Heart left ventricle (tissue), 16 donors: ENCODE measurements around the gene MEAK7. TPM values are rescaled to one million over a fixed set of nuclear protein-coding genes. Genes with fewer than 3 reads are reported as not detected.
"Not testable (repeated sequence)": the region's sequence is repeated elsewhere in the genome, so short reads cannot be mapped to it uniquely, and the experiment has no call there.

Experiments used
- ATAC-seq, 4 donors: fragments of 200-7000 bp; cut with Tn5 transposase; one replicate each; pipeline ENCODE4 v1.9.1; 2020 to 2022; ENCODE audit warnings: moderate library complexity in 4 of 4, mild to moderate bottlenecking in 3 of 4, moderate number of reproducible peaks in 1 of 4
- DNase-seq, 5 donors: peaks; one replicate each; pipeline ENCODE4 v3.0.0-alpha.2; 2020
- H3K27ac ChIP-seq, 12 donors: fragments of 200-600 bp; sonication (generic) in 4 of 12; one replicate each; pipeline versions ENCODE4 v1.5.0 to v1.8.0; 2016 to 2022; ENCODE audit warnings: mild to moderate bottlenecking in 2 of 12
- H3K27me3 ChIP-seq, 9 donors: fragments of 200-600 bp; sonication (generic) in 2 of 9; one replicate each; pipeline versions ENCODE4 v1.5.1 to v1.8.0; 2016 to 2022; ENCODE audit warnings: mild to moderate bottlenecking in 3 of 9
- H3K36me3 ChIP-seq, 9 donors: fragments of 200-600 bp; sonication (generic) in 2 of 9; one replicate each; pipeline versions ENCODE4 v1.5.0 to v1.8.0; 2018 to 2022; ENCODE audit warnings: mild to moderate bottlenecking in 2 of 9
- H3K4me1 ChIP-seq, 12 donors: fragments of 200-600 bp; sonication (generic) in 4 of 12; one replicate each; pipeline versions ENCODE4 v1.5.0 to v1.8.0; 2016 to 2022; ENCODE audit warnings: mild to moderate bottlenecking in 3 of 12
- H3K4me3 ChIP-seq, 12 donors: fragments of 200-600 bp; sonication (generic) in 4 of 12; one replicate each; pipeline versions ENCODE4 v1.5.0 to v1.8.0; 2017 to 2022; ENCODE audit warnings: mild to moderate bottlenecking in 9 of 12, moderate library complexity in 4 of 12
- H3K9me3 ChIP-seq, 12 donors: fragments of 200-600 bp; sonication (generic) in 4 of 12; one replicate each; pipeline versions ENCODE4 v1.5.0 to v1.8.0; 2016 to 2022; ENCODE audit warnings: mild to moderate bottlenecking in 1 of 12
- CTCF ChIP-seq, 12 donors: fragments of 200-600 bp; sonication (generic) in 4 of 12; IDR thresholded peaks; one replicate each; pipeline versions ENCODE4 v1.5.0 to v1.8.0; 2018 to 2022; ENCODE audit warnings: antibody characterized with exemption in 12 of 12, mild to moderate bottlenecking in 5 of 12
- POLR2A ChIP-seq, 2 donors: fragments of 450-650 bp; IDR thresholded peaks; one replicate each; pipeline ENCODE4 v1.6.1; 2017; ENCODE audit warnings: antibody characterized with exemption in 2 of 2, mild to moderate bottlenecking in 2 of 2, moderate library complexity in 2 of 2
- WGBS, 4 donors: extraction: QIAGEN DNeasy Blood & Tissue Kit in 2 of 4; methylation state at CpG; one replicate each; pipeline versions ENCODE4 v1.1.5 to v1.1.7; 2013 to 2018; 5-methylcytosine and 5-hydroxymethylcytosine counted together
- intact Hi-C, 10 donors: fragments of 100-400 bp; cut with DNase I; formaldehyde crosslinking; loops; one replicate each; pipeline versions ENCODE4 v1.11.1 to v1.14.2; 2022
- polyA plus RNA-seq, 2 donors: library from polyadenylated mRNA; stranded (reverse); fragments of 200-250 nt; gene quantifications; one replicate each; pipeline ENCODE4 v1.2.3, GENCODE V29; 2013
- total RNA-seq, 9 donors: library from RNA; depleted of rRNA in 2 of 9; stranded (reverse); fragments of >200 nt in 2 of 9; fragmentation: NEBNext Ultra II Directional in 3 of 9; extraction: Animal tissue kit (Norgen Biotek cat#: 25700) in 3 of 9; gene quantifications; one replicate each; pipeline versions ENCODE4 v1.1.0 to v1.2.4, GENCODE V29; 2016 to 2023
- donor health status: ischemic (EF 13 %, LVEDD 7.1; RV severe dilation, severe dysfunction).
- donor health status: healthy with polysubstance abuse.
- donor health status: DM: no; HTN: yes; CAD: no.
- donor health status: DM: no; HTN: no; CAD: no.
- donor health status: ischemic (EF 25% LVEDD 6.9; RV normal size, moderate dysfunction).
- donor health status: ischemic (EF 25% LVEDD 5.7; RV mildly dilated, moderate dysfunction).
- donor health status: healthy.
- donor health status: DM: yes; HTN: yes; CAD: no.
- donor health status: ischemic (EF 35%, LVEDD 5.7; RV mildly dilated, moderate dysfunction).
- donor health status: nonischemic (EF 11% LVEDD 7.7; RV severe dilation, severe dysfunction).
- donor health status: DM: yes; HTN: yes; CAD: no.
- donor health status: PGD.
- donor health status: ischemic (EF 29% LVEDD 5.4; RV normal size, mild dysfunction).
- donor health status: nonischemic (EF 23%, LVEDD 6.1; RV moderate dilation, normal function).

The MEAK7 gene
- total and polyA plus RNA-seq, 11 donors = 2.2 to 13.2 (median 5.1) TPM

DNA sequence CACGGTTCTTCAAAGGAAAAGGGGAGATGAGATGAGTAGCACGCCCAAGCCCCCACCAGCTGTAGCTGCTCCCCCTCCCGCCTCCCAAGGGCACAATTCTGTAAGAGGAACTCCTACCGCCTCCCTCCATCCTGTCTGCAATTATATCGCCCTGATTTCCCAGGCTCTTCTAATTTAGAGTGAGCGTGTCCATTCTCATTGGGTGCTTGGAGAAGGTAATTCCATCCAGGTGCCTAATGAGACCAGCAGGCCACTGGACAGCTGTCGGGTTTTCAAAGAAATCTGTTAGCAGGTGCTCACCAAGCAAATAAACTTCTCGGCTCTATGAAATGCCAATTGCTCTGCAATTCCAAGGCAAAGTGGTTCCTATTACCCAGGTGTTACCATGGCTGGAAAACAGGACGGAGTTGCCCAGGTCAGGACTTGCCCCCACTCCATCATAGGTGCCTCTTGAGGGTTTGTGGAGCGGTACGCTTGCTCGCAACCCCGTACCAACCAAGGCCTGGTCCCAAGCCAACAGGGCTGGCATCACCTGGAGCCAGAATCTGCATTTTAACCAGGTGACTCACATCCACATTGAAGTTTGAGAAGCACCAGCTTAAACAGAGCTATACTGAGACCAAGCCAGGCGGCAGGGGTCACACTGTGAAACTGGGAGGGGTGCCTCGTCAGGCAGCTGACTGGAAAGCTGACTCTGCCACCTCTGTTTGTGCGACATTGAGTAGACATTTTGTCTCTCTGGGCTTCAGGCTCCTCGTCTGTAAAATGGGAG lies 16.5 kb upstream of the MEAK7 start:
- H3K27me3 ChIP-seq = no peaks in the 10 kb centered on the region
- no peak overlapping the region for H3K27ac ChIP-seq
- TF ChIP-seq POLR2A (IDR thresholded peaks at IDR 0.05) (no peak), CTCF (IDR thresholded peaks at IDR 0.05) (no peak)
- ATAC-seq = no peak
- intact Hi-C loops = loop anchor here in 1 of 10 donors (10.0 kb wide), 1 partner anchor 444 kb away; no protein-coding TSS in a partner anchor
- no peaks in the 10 kb centered on the region for H3K36me3 ChIP-seq
- H3K4me1 ChIP-seq = peaks cover 0 to 2% (median 0%) of the 10 kb centered on the region in 12 donors
- WGBS, 4 donors = 58 to 76% (median 66%) methylated on average over 10 to 17 of the region's 17 CpGs
- no peaks in the 10 kb centered on the region for H3K9me3 ChIP-seq
- no peak for DNase-seq
- H3K4me3 ChIP-seq = no peak overlapping the region

DNA sequence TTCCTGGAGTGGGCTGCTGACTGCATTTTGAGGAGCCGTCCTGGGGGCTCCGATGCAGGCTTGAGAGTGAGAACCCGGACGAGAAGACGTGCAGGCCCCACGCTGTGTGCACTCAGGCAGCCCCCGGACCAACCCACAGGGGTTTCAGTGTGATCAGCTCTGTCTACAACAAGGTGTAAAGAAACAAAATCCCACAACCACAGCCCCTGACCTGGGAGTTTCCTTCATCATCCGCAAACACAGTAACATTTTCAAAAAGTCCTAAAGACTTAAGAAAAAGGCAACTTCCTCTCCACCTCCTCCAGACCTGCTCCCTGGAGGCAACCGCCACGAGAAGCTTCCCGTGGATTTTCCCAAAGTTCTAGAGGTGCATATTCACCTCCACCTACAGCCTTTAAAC lies 15.4 kb upstream of the MEAK7 start:
- H3K4me1 ChIP-seq = peaks cover 0 to 7% (median 0%) of the 10 kb centered on the region in 12 donors
- H3K27ac ChIP-seq = no peak overlapping the region
- H3K9me3 ChIP-seq = no peaks in the 10 kb centered on the region
- H3K4me3 ChIP-seq = no peak overlapping the region
- H3K36me3 ChIP-seq = no peaks in the 10 kb centered on the region
- intact Hi-C loops = loop anchor here in 3 of 10 donors (10.0 kb wide), 2 partner anchors 445 to 455 kb away; no protein-coding TSS in a partner anchor
- WGBS, 4 donors = 65 to 79% (median 73%) methylated on average over 11 of the region's 11 CpGs
- ATAC-seq (no peak), DNase-seq (no peak)
- no peak for TF ChIP-seq POLR2A (IDR thresholded peaks at IDR 0.05)
- TF ChIP-seq CTCF (IDR thresholded peaks at IDR 0.05) = no peak
- no peaks in the 10 kb centered on the region for H3K27me3 ChIP-seq

DNA sequence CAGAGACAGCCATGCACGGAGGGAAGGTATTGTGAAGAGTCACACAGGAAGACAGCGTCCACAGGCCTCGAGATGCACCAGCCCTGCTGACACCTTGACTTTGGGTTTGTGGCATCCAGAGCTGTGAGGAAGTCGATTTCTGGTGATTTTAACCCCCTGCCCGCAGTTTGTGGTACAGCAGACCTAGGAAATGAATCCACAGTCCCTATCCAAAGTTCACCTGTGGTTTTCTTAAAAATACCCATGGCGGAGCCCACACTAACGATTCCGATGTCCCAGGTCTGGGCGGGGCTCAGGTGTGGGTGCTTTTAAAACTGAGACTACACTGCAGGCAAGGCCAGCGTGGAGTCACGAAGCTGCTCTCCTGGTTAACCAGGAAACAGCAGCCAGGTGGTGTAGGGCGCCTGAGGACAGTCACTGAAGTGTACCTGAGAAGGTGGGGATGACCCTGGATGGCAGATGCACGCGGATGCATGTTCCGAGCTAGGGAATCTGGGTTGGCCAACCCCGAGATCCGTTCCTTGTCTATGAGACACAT lies 14.4 kb upstream of the MEAK7 start:
- H3K36me3 ChIP-seq = no peaks in the 10 kb centered on the region
- no peaks in the 10 kb centered on the region for H3K9me3 ChIP-seq
- no peak overlapping the region for H3K4me3 ChIP-seq
- no peak for TF ChIP-seq CTCF (IDR thresholded peaks at IDR 0.05)
- TF ChIP-seq POLR2A (IDR thresholded peaks at IDR 0.05) = no peak
- WGBS, 4 donors = 91 to 96% (median 95%) methylated on average over 17 of the region's 17 CpGs
- peak overlapping the region in 1 of 12 donors; percentile 15 for H3K27ac ChIP-seq
- no peak for ATAC-seq
- no peak for DNase-seq
- H3K27me3 ChIP-seq = no peaks in the 10 kb centered on the region
- peaks cover 0 to 17% (median 0%) of the 10 kb centered on the region in 12 donors for H3K4me1 ChIP-seq
- intact Hi-C loops = loop anchor here in 2 of 10 donors (10.0 kb wide), 2 partner anchors 446 to 456 kb away; no protein-coding TSS in a partner anchor

- H3K4me1 ChIP-seq = peaks cover 0 to 23% (median 0%) of the 10 kb centered on the region in 12 donors
- DNase-seq, H3K9me3 ChIP-seq, H3K27ac ChIP-seq, H3K4me3 ChIP-seq, H3K27me3 ChIP-seq, ATAC-seq, H3K36me3 ChIP-seq: not testable (repeated sequence)
- intact Hi-C loops = loop anchor here in 2 of 10 donors (10.0 kb wide), 2 partner anchors 447 to 457 kb away; no protein-coding TSS in a partner anchor
- 93 to 98% (median 96%) methylated on average over 3 of the region's 3 CpGs for WGBS, 4 donors
Measured at GRCh38 chr16:84518220-84518619, 13.8 kb upstream of the MEAK7 start.
